K562 (cell line): ENCODE results near the gene IL17RC. TPM values are rescaled to one million over a fixed set of nuclear protein-coding genes. Genes with fewer than 3 reads are reported as not detected.

Experiments
- ATAC-seq: fragments of 200-7000 bp; cut with Tn5 transposase; 3 replicates; pipeline ENCODE4 v1.9.1; 2020; ENCODE audit warnings: moderate library complexity
- BruUV-seq: library from RNA; stranded (reverse); fragments of 400-500 nt; replicated peaks from 2 replicates; lab custom pipeline; 2021; lab: Mats Ljungman, UMichigan
- CTCF ChIA-PET: fragments of 300-600 bp; formaldehyde crosslinking; extraction: SDS; loops from one replicate; lab custom pipeline; 2021; ENCODE audit warnings: low intra/inter-chr PET ratio; lab: Yijun Ruan, JAX
- POLR2A ChIA-PET: fragments of 300-600, 350-650 bp; sonication (Branson Sonifier 250); formaldehyde crosslinking; extraction: SDS; loops from one replicate; lab custom pipeline; 2021; ENCODE audit warnings: antibody characterized with exemption, inconsistent platforms; lab: Yijun Ruan, JAX
- DNase-seq, 4 experiments: peaks; one replicate each; pipeline versions ENCODE4 v3.0.0 to v3.0.0-alpha.2; 2011 to 2018; ENCODE audit warnings: low spot score in 3 of 4, mixed read lengths in 3 of 4; ENCODE audit errors: extremely low read depth in 1 of 4
- FAIRE-seq: peaks from 2 replicates; lab custom pipeline; 2011; peaks lifted over from hg19 to GRCh38; lab: Jason Lieb, UNC
- H2AFZ ChIP-seq: 2 replicates; pipeline ENCODE4 v1.6.0; 2011; ENCODE audit warnings: low read depth, low read length, control low read depth, inconsistent platforms
- H3K27ac ChIP-seq: fragments of 200-600 bp; 3 replicates; pipeline ENCODE4 v1.8.0; 2011; ENCODE audit warnings: low read depth, mild to moderate bottlenecking, control low read depth, inconsistent platforms, low read length, moderate library complexity, mixed read lengths; ENCODE audit errors: extremely low read depth
- H3K27me3 ChIP-seq, 2 experiments: fragments of 300-600 bp in 1 of 2; 2 replicates in 1 of 2; 3 replicates in 1 of 2; pipeline versions ENCODE4 v1.6.0 to v1.8.0; 2011; ENCODE audit warnings: inconsistent platforms in 2 of 2, low read length in 2 of 2, mild to moderate bottlenecking in 1 of 2, mixed read lengths in 1 of 2, moderate library complexity in 1 of 2; ENCODE audit not compliant: control insufficient read depth in 2 of 2, insufficient read depth in 2 of 2
- H3K36me3 ChIP-seq: fragments of 300-600 bp; 3 replicates; pipeline ENCODE4 v1.8.0; 2011; ENCODE audit warnings: mild to moderate bottlenecking, low read length, inconsistent platforms; ENCODE audit not compliant: control insufficient read depth, insufficient read depth
- H3K4me1 ChIP-seq, 2 experiments: fragments of 200-600 bp in 1 of 2; replicated peaks in 1 of 2; 2 replicates in 1 of 2; 3 replicates in 1 of 2; pipeline versions ENCODE4 v1.5.1 to v1.8.0; 2011; ENCODE audit warnings: inconsistent platforms in 2 of 2, low read length in 2 of 2, mild to moderate bottlenecking in 1 of 2, mixed read lengths in 1 of 2, moderate library complexity in 1 of 2; ENCODE audit not compliant: control insufficient read depth in 2 of 2, insufficient read depth in 2 of 2
- H3K4me2 ChIP-seq: 2 replicates; pipeline ENCODE4 v1.6.1; 2011; ENCODE audit warnings: low read length, control low read depth, inconsistent platforms, mixed read lengths; ENCODE audit not compliant: insufficient read depth
- H3K4me3 ChIP-seq: fragments of 200-600 bp; sonication (generic), shearing (Covaris generic); 2 replicates; pipeline ENCODE4 v1.5.1; 2016; ENCODE audit warnings: control low read depth, inconsistent platforms
- H3K79me2 ChIP-seq: fragments of 200-600 bp; 3 replicates; pipeline ENCODE4 v1.8.0; 2011; ENCODE audit warnings: low read length, inconsistent platforms; ENCODE audit not compliant: control insufficient read depth, insufficient read depth
- H3K9ac ChIP-seq, 2 experiments: 2 replicates each; pipeline versions ENCODE4 v1.6.0 to v1.6.1; 2011; ENCODE audit warnings: low read depth in 2 of 2, low read length in 2 of 2, control low read depth in 1 of 2, inconsistent platforms in 1 of 2, mild to moderate bottlenecking in 1 of 2, mixed read lengths in 1 of 2; ENCODE audit not compliant: insufficient read depth in 1 of 2
- H3K9me1 ChIP-seq: one replicate; pipeline ENCODE4 v1.6.0; 2011; ENCODE audit warnings: inconsistent platforms, mild to moderate bottlenecking, low read length, moderate library complexity; ENCODE audit not compliant: control insufficient read depth, insufficient read depth
- H3K9me3 ChIP-seq: replicated peaks from 2 replicates; pipeline ENCODE4 v1.5.1; 2011; ENCODE audit warnings: low read depth, low read length, inconsistent platforms; ENCODE audit not compliant: control insufficient read depth, insufficient read depth
- H4K20me1 ChIP-seq: replicated peaks from 2 replicates; pipeline ENCODE4 v1.6.1; 2011; ENCODE audit warnings: low read length, inconsistent platforms, mixed read lengths; ENCODE audit not compliant: control insufficient read depth, insufficient read depth
- SPI1 ChIP-seq: IDR thresholded peaks from 2 replicates; pipeline ENCODE4 v1.6.1; 2011; ENCODE audit warnings: low read depth, low read length, control low read depth, borderline replicate concordance
- U2AF2 ChIP-seq: fragments of 200-400 bp; formaldehyde crosslinking; optimal IDR thresholded peaks from 2 replicates; pipeline ENCODE3; 2017; ENCODE audit warnings: low read depth, mild to moderate bottlenecking, low read length
- WGBS: fragments of 100-300 bp; shearing (Covaris generic); methylation state at CpG from one replicate; pipeline ENCODE4 v1.1.6; 2016; ENCODE audit warnings: low coverage, mixed read lengths; ENCODE audit not compliant: insufficient coverage; ENCODE audit errors: missing lambda C conversion rate; 5-methylcytosine and 5-hydroxymethylcytosine counted together
- in situ Hi-C: fragments of 300-500 bp; cut with MboI; formaldehyde crosslinking; loops from 4 replicates; pipeline ENCODE4 v1.15.0; 2018; ENCODE audit warnings: inconsistent platforms, mixed read lengths
- intact Hi-C: fragments of 100-400 bp; cut with micrococcal nuclease; formaldehyde crosslinking; loops from 2 replicates; pipeline ENCODE4 v1.14.2; 2022
- polyA plus RNA-seq, 8 experiments: library from polyadenylated mRNA; depleted of rRNA in 4 of 8; stranded (reverse) in 5 of 8; unstranded in 3 of 8; fragments of >200 nt; fragmentation: Nextera tagmentation in 2 of 8; fragmentation: Illumina TruSeq in 1 of 8; extraction: Ambion mirVana in 2 of 8; extraction: Trizol in 1 of 8; gene quantifications; 2 replicates each; pipeline versions ENCODE4 v1.2.1 to v1.2.3, GENCODE V29; 2011 to 2014; ENCODE audit warnings: inconsistent platforms in 1 of 8, missing spikeins in 1 of 8
- total RNA-seq, 7 experiments: library from RNA; depleted of rRNA in 6 of 7; stranded (reverse); fragments of >200 nt in 6 of 7; fragmentation: Illumina TruSeq in 2 of 7; extraction: Trizol in 2 of 7; gene quantifications; 2 replicates each; pipeline versions ENCODE4 v1.2.1 to v1.2.3, GENCODE V29; 2011 to 2021; ENCODE audit warnings: low replicate concordance in 1 of 7
- TF ChIP-seq, protein P1 (sequence below): fragments of 450-650 bp; IDR thresholded peaks from 2 replicates; pipeline ENCODE4 v1.6.1; 2016; ENCODE audit warnings: borderline replicate concordance

The IL17RC gene
- total and polyA plus RNA-seq, 9 of the 15 experiments (the other 6 are each of a cell fraction or from before 2014, with no cell fraction given), result 0.15 to 11.4 (median 7.1) TPM; not detected in 1

DNA sequence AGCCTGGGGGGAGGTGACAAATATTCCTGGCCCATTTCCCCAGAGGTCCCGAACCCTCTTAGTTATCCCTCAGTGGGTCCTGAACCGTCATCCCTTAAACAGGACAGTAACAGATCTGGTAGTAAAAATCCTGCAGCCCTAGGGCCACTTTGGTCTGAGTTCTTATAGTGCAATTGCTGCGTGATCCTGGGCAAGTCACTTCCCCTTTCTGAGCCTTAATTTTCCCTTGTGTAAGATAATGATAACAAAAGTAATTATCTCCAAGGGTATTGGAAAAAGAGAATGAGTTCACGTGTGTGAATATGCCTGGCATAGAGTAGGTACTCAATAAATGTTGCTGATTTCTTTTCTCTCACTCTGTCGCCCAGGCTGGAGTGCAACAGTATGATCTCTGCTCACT, 29.4 kb upstream of the IL17RC start (continued):
- TF ChIP-seq, protein P1, sequence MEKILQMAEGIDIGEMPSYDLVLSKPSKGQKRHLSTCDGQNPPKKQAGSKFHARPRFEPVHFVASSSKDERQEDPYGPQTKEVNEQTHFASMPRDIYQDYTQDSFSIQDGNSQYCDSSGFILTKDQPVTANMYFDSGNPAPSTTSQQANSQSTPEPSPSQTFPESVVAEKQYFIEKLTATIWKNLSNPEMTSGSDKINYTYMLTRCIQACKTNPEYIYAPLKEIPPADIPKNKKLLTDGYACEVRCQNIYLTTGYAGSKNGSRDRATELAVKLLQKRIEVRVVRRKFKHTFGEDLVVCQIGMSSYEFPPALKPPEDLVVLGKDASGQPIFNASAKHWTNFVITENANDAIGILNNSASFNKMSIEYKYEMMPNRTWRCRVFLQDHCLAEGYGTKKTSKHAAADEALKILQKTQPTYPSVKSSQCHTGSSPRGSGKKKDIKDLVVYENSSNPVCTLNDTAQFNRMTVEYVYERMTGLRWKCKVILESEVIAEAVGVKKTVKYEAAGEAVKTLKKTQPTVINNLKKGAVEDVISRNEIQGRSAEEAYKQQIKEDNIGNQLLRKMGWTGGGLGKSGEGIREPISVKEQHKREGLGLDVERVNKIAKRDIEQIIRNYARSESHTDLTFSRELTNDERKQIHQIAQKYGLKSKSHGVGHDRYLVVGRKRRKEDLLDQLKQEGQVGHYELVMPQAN, result no peak
- TF ChIP-seq U2AF2 (no peak), SPI1 (peak; percentile 97)

DNA sequence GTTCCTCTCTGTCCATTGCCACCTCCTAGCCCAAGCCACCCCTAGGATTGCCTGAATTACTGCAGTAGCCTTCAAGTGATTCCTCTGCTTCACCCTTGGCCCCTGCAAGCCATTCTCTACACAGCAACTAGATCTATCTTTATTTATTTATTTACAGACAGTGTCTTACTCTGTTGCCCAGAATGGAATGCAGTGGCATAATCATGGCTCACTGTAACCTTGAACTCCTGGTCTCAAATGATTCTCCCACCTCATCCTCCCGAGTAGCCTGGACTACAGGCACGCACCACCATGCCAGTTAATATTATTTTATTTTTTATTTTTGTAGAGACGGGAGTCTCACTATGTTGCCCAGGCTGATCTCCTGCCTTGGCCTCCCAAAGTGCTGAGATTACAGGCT, 28.4 kb upstream of the IL17RC start:
- CTCF ChIA-PET, result no interaction called here
- peak overlapping the region; percentile 75 for H2AFZ ChIP-seq

More for the DNA sequence above, 28.4 kb upstream of the IL17RC start:
- no peak overlapping the region for H3K4me2 ChIP-seq
- no peak overlapping the region for H3K4me3 ChIP-seq
- in situ Hi-C loops (no loop called here), intact Hi-C loops (no loop called here)
- TF ChIP-seq U2AF2, result no peak
- no peaks in the 10 kb centered on the region for H3K9me3 ChIP-seq
- POLR2A ChIA-PET, result interaction anchor here (2.0 to 3.3 kb wide), 2 partner anchors 8 to 17 kb away, joined by 7 to 12 read pairs; partner anchors contain the start of gene CIDEC
- no peak overlapping the region for H3K27ac ChIP-seq
- H3K9ac ChIP-seq, result no peak overlapping the region
- peaks cover 19% of the 10 kb centered on the region for H3K36me3 ChIP-seq
- no peaks in the 10 kb centered on the region for H4K20me1 ChIP-seq
- peaks cover 7% of the 10 kb centered on the region for H3K9me1 ChIP-seq
- peaks cover 21 to 34% of the 10 kb centered on the region in 2 experiments for H3K4me1 ChIP-seq
- no peak for DNase-seq
- H3K79me2 ChIP-seq, result peaks cover 32% of the 10 kb centered on the region
- BruUV-seq, result no TSS peak
- WGBS, result 80% methylated on average over 3 of the region's 3 CpGs
- H3K27me3 ChIP-seq, result no peaks in the 10 kb centered on the region
- no peak for FAIRE-seq
- no peak for ATAC-seq
